Measurements from ENCODE around the gene SLC25A39.

DNA sequence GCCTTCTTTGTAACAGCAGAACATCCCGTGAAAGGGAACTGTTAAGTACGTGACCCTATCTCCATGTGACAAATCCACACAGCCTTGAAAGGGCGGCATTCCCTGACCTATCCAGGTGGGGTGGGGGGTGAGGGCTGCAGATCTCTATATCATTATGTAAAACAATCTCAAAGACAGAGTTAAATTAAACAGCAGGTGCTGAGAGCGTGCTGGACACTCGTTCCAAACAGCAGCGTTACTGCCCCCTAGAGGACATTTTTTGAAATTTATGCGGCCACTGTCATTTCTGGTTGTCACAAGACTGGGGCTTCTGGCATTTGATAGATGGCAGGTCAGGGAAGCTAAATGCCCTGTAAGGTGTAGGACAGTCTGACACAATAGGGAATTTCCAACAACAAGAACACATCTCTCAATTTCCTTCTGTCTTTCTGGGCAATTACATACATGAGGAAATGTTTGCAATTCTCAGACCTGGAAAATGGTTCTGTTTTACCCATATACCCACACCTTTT is 6.7 kb upstream of the SLC25A39 start:
- no peak for TF ChIP-seq GATA2 (IDR thresholded peaks at IDR 0.05; ENCODE audit: low read depth, low read length)
- no peak for TF ChIP-seq GATA3 (IDR thresholded peaks at IDR 0.05; ENCODE audit: low read depth, low read length)

Measured in SH-SY5Y (cell line).